HG03575 (cell line): ENCODE results near the gene GOLGA8M.
"Not testable (repeated sequence)": the region's sequence is repeated elsewhere in the genome, so short reads cannot be mapped to it uniquely, and the experiment has no call there.

Experiments used
- ATAC-seq: cut with Tn5 transposase; IDR thresholded peaks from one replicate; pipeline ENCODE4 v1.9.1; 2021; ENCODE audit not compliant: unreplicated experiment, insufficient number of reproducible peaks, low FRiP score; ENCODE audit errors: extremely low read depth

GOLGA8M gene

GRCh38 chr15:28664575-28664974 lies 47.6 kb downstream of the GOLGA8M start:
- ATAC-seq, result not testable (repeated sequence)

GRCh38 chr15:28663717-28664116 lies 48.5 kb downstream of the GOLGA8M start:
- ATAC-seq, result not testable (repeated sequence)

GRCh38 chr15:28660750-28661149 lies 51.5 kb downstream of the GOLGA8M start:
- not testable (repeated sequence) for ATAC-seq

- ATAC-seq, result not testable (repeated sequence)
These were observed 56.2 kb downstream of the GOLGA8M start for GRCh38 chr15:28656018-28656360.

- not testable (repeated sequence) for ATAC-seq
These were observed 56.7 kb downstream of the GOLGA8M start for GRCh38 chr15:28655329-28656017.

GRCh38 chr15:28654194-28654593 lies 58.0 kb downstream of the GOLGA8M start:
- ATAC-seq, result not testable (repeated sequence)

GRCh38 chr15:28652538-28652937 lies 59.7 kb downstream of the GOLGA8M start:
- not testable (repeated sequence) for ATAC-seq
